GM10847 (cell line): ENCODE measurements around the gene UNC119B.

ENCODE experiments used
- POLR2A ChIP-seq: IDR thresholded peaks from 2 replicates; pipeline ENCODE4 v1.6.1; 2011; ENCODE audit not compliant: insufficient read length; ENCODE audit errors: extremely low read depth

UNC119B gene

GRCh38 chr12:120702637-120703036, 7.6 kb upstream of the UNC119B start:
- TF ChIP-seq POLR2A: no peak

DNA sequence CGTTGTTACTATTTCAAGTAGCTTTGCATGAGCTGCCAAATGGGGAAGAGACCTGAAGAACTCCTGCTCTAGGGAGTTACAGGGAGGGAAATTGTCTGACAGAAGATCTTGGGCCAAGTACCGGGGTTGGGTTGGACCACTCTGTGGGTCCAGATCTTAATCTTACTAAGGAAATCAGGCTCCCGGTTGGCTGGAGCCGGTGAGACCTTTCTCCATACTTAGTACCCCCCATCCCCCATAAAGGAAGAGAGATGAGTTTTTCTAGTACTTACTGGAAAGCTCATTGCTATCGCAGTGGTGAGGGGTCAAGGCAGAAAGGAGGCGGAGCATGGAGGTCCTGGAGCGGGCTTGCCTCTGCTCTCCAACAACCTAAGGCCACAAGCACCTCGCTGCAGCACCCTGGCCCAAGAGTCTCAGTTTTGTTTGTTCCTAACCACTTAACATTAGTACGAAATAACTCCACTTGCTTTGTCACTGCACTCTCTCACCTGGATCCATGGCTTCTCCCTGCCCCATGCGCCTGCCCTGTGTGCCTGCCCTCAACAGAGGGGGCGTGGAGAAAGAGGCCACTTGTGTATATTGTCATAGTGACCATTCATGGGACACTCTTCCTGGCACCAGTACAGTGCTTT, 6.8 kb upstream of the UNC119B start:
- TF ChIP-seq POLR2A: no peak

DNA sequence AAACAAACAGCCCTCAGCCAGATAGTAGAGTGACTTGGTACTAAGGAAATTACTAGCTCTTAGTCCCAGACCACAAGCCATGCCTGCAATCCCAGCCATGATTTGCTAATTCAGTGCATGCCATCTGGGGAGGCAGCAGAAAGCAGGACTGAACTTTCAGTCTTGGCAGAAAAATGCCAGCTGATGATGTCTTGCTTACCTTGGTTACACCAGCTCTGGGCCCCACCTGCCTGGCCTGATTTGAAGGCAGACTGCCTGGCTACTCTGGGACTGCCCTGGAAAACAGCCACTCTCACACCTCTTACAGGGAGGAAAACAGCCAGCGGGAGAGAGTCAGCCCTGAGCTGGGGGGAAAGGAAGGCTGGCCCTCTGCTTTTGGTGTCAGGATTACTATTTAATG, 4.6 kb upstream of the UNC119B start:
- no peak for TF ChIP-seq POLR2A

- TF ChIP-seq POLR2A: no peak
These were observed 4.2 kb upstream of the UNC119B start for GRCh38 chr12:120706029-120706428.

- no peak for TF ChIP-seq POLR2A
These were observed 1.6 kb upstream of the UNC119B start for GRCh38 chr12:120708651-120709050.

GRCh38 chr12:120710805-120711296, 593 bp downstream of the UNC119B start:
- no peak for TF ChIP-seq POLR2A

- no peak for TF ChIP-seq POLR2A
These were observed 1.2 kb downstream of the UNC119B start for GRCh38 chr12:120711411-120711810.

GRCh38 chr12:120712610-120713009, 2.4 kb downstream of the UNC119B start:
- no peak for TF ChIP-seq POLR2A

- TF ChIP-seq POLR2A: no peak
These were observed 3.7 kb downstream of the UNC119B start for GRCh38 chr12:120713861-120714482.

- no peak for TF ChIP-seq POLR2A
These were observed 7.8 kb downstream of the UNC119B start for GRCh38 chr12:120718055-120718454.

- no peak for TF ChIP-seq POLR2A
These were observed 8.8 kb downstream of the UNC119B start for GRCh38 chr12:120719072-120719471.

- no peak for TF ChIP-seq POLR2A
These were observed 9.4 kb downstream of the UNC119B start for GRCh38 chr12:120719496-120720233.

DNA sequence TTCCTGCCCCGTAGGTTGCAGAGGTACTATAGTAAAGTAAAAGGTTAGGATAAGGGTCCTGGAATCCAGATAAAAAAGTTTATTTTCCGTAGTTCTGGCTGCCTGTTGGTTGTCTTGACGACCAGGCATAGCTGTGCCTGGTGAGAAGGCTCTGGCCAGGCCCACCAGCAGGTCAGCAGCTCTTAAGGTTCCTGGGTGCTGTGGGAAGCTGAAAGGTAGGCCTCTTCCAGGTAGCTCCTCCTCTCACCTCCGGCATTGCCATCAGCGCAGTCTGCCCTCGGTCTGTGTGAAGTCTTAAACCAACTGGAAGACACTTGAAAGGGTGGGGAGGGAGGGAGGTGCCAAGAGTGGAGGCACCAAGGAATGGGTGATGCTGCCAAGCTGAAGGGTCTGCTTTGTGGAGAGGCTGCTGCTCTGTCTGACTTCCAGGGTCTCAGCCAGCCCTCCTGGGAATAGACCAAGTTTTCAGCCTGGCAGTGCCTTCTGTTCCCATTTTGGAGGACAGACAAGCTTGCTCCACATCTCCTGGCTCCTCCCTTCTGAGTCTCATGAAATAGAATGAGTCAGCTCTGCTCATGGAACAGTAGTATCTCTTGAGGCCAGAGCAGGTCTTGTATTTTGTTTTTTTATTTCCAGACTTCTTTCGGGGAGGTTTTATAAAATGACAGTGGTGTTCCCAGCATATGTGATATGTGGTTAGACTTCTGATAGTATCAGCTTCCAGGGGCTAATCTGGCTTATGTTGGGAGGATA, 10.2 kb downstream of the UNC119B start:
- TF ChIP-seq POLR2A: no peak

DNA sequence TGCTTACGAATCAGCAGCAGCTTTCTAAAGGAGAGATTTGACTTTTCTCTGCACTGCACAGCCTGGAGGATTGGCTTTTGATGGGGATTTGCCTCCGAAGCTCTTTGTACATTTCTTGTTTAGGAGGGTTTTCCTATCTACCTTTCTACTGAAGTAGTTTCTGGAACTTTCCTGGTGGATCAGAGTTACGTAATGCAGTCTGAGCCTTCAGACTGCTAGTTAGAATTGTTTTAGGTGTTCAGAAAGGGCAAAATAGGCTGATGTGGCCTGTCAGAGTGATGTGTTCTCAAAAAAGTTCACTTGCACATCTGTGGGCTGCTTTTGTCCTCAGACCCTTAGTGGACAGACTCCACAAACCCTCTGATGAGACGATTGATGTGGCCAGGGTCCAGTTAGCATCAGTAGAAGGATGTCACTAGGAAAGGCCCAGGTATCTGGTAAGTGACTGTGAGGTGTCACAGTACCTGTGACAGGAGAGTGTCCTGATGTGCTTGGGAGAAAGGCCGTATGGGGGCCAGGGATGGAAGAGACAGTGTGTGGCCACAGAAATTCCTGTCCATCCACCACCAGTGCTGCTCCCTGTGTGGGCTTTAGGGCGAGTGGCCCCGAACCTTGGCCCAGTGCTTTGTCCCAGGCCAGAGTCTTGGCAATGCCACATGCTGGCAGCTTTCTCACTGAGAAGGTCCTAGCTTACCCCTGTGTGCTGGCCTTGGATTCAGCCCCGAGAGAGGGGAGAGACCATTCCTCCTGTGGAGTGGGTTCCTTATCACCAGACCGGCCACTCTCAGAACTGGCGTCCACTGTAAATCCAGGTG, 10.9 kb downstream of the UNC119B start:
- TF ChIP-seq POLR2A: no peak

DNA sequence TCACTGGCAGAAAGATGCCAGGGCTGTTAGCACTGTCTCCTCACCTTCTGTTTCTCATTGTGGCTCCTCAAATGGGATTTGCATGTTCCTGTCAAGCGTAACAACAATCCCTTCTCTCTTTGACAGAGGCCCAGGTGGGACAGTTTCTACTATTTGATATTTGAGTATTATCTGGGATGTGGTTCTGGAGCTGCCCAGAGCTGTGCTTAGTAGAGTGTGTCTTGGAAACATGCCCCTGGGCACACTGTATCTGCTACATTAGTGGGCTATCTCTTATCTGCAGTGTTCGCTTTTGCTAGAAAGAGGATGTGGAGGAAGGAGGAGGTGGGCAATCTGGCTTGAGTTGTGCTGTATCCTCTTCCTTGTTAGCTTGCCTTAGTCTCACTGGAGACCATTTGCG, 11.6 kb downstream of the UNC119B start:
- no peak for TF ChIP-seq POLR2A

GRCh38 chr12:120722784-120723183, 12.5 kb downstream of the UNC119B start:
- TF ChIP-seq POLR2A: no peak
